Measurements from ENCODE around the gene SPTBN4.
A peak's percentile ranks its signal among the peaks of the same experiment; 100 is the strongest.

SPTBN4 gene

GRCh38 chr19:40614622-40615411 lies 148.0 kb downstream of the SPTBN4 start:
- peaks cover 4 to 97% of the 10 kb centered on the region in 2 donors for H3K36me3 ChIP-seq (replicated peaks in 1 of 2; ENCODE audit: control insufficient read depth in 2 of 2, insufficient read depth in 2 of 2, low read length in 2 of 2)
- H3K23ac ChIP-seq (ENCODE audit: low read depth, low read length, poor library complexity), result no peak overlapping the region
- H3K79me1 ChIP-seq (ENCODE audit: low read depth, low read length), result peaks cover 4% of the 10 kb centered on the region
- WGBS, 2 donors (ENCODE audit: extremely low coverage in 2 of 2, insufficient read length in 2 of 2, insufficient replicate concordance in 1 of 2), result no CpG with 5 or more reads among the region's 27 CpGs
- peaks cover 0 to 12% of the 10 kb centered on the region in 2 donors for H3K4me1 ChIP-seq (ENCODE audit: control insufficient read depth in 2 of 2, insufficient read depth in 1 of 2, low read depth in 1 of 2, low read length in 2 of 2)
- H2BK15ac ChIP-seq (ENCODE audit: low read length), result no peak overlapping the region
- H2AFZ ChIP-seq (ENCODE audit: low read length), result no peak overlapping the region
- H2AK5ac ChIP-seq (ENCODE audit: low read depth, low read length), result peak overlapping the region; percentile 100
- peak overlapping the region; percentile 29 for H2BK120ac ChIP-seq (ENCODE audit: low read depth, low read length)
- no peak overlapping the region for H2BK12ac ChIP-seq (ENCODE audit: low read length)
- peaks cover 0 to 37% (median 0%) of the 10 kb centered on the region in 3 experiments for H3K27me3 ChIP-seq (ENCODE audit: control insufficient read depth in 3 of 3, insufficient read depth in 3 of 3, low read depth in 1 of 3, low read length in 3 of 3)
- H3K14ac ChIP-seq (ENCODE audit: low read length), result peak overlapping the region; percentile 99
- H3K4me2 ChIP-seq (ENCODE audit: insufficient read depth, low read length, poor library complexity, severe bottlenecking), result peak overlapping the region; percentile 92
- H3K4me3 ChIP-seq (ENCODE audit: low read length in 2 of 2), result peak overlapping the region in 1 of 2 donors; percentile 88
- H3K9ac ChIP-seq (ENCODE audit: low read depth, low read length, poor library complexity), result peak overlapping the region; percentile 92
- H4K8ac ChIP-seq (ENCODE audit: low read depth, low read length), result no peak overlapping the region
- no peak overlapping the region for H3K4ac ChIP-seq (ENCODE audit: low read length)
- peak overlapping the region; percentile 87 for H3K27ac ChIP-seq (replicated peaks; ENCODE audit: low read length)
- H2BK5ac ChIP-seq (ENCODE audit: low read length), result peak overlapping the region; percentile 35
- no peak overlapping the region for H4K91ac ChIP-seq (ENCODE audit: low read depth, low read length, poor library complexity)
- peak overlapping the region; percentile 96 for H3K18ac ChIP-seq (ENCODE audit: low read length)
- H3K9me3 ChIP-seq (replicated peaks in 1 of 2; ENCODE audit: control insufficient read depth in 2 of 2, insufficient read depth in 1 of 2, low read depth in 1 of 2, low read length in 2 of 2), result no peaks in the 10 kb centered on the region
- peak; percentile 86 for DNase-seq (ENCODE audit: low spot score)

- Histone ChIP-seq H3K27ac (replicated peaks; ENCODE audit: low read length) (no peak overlapping the region), H3K23ac (ENCODE audit: low read depth, low read length, poor library complexity) (no peak overlapping the region), H3K9ac (ENCODE audit: low read depth, low read length, poor library complexity) (no peak overlapping the region), H2BK12ac (ENCODE audit: low read length) (no peak overlapping the region), H3K14ac (ENCODE audit: low read length) (no peak overlapping the region), H2BK15ac (ENCODE audit: low read length) (no peak overlapping the region), H4K8ac (ENCODE audit: low read depth, low read length) (no peak overlapping the region), H3K4me2 (ENCODE audit: insufficient read depth, low read length, poor library complexity, severe bottlenecking) (no peak overlapping the region), H3K4ac (ENCODE audit: low read length) (no peak overlapping the region), H3K4me1 (ENCODE audit: control insufficient read depth in 2 of 2, insufficient read depth in 1 of 2, low read depth in 1 of 2, low read length in 2 of 2) (peaks cover 0 to 3% of the 10 kb centered on the region in 2 donors), H3K36me3 (replicated peaks in 1 of 2; ENCODE audit: control insufficient read depth in 2 of 2, insufficient read depth in 2 of 2, low read length in 2 of 2) (peaks cover 5 to 97% of the 10 kb centered on the region in 2 donors), H4K91ac (ENCODE audit: low read depth, low read length, poor library complexity) (no peak overlapping the region), H3K9me3 (replicated peaks in 1 of 2; ENCODE audit: control insufficient read depth in 2 of 2, insufficient read depth in 1 of 2, low read depth in 1 of 2, low read length in 2 of 2) (no peaks in the 10 kb centered on the region), H3K4me3 (ENCODE audit: low read length in 2 of 2) (no peak overlapping the region), H2AK5ac (ENCODE audit: low read depth, low read length) (no peak overlapping the region), H3K79me1 (ENCODE audit: low read depth, low read length) (peaks cover 4% of the 10 kb centered on the region), H2BK120ac (ENCODE audit: low read depth, low read length) (no peak overlapping the region), H2AFZ (ENCODE audit: low read length) (no peak overlapping the region), H3K27me3 (ENCODE audit: control insufficient read depth in 3 of 3, insufficient read depth in 3 of 3, low read depth in 1 of 3, low read length in 3 of 3) (peaks cover 0 to 25% (median 0%) of the 10 kb centered on the region in 3 experiments), H3K18ac (ENCODE audit: low read length) (no peak overlapping the region), H2BK5ac (ENCODE audit: low read length) (no peak overlapping the region)
- DNase-seq (ENCODE audit: low spot score), result no peak
- no CpG with 5 or more reads among the region's 5 CpGs for WGBS, 2 donors (ENCODE audit: extremely low coverage in 2 of 2, insufficient read length in 2 of 2, insufficient replicate concordance in 1 of 2)
Measured at GRCh38 chr19:40616178-40616577, 149.4 kb downstream of the SPTBN4 start.

- WGBS, 2 donors (ENCODE audit: extremely low coverage in 2 of 2, insufficient read length in 2 of 2, insufficient replicate concordance in 1 of 2), result no CpG with 5 or more reads among the region's 17 CpGs
- Histone ChIP-seq H3K14ac (ENCODE audit: low read length) (no peak overlapping the region), H2BK5ac (ENCODE audit: low read length) (no peak overlapping the region), H3K9ac (ENCODE audit: low read depth, low read length, poor library complexity) (no peak overlapping the region), H3K18ac (ENCODE audit: low read length) (peak overlapping the region; percentile 51), H3K27ac (replicated peaks; ENCODE audit: low read length) (no peak overlapping the region), H2AFZ (ENCODE audit: low read length) (no peak overlapping the region), H2AK5ac (ENCODE audit: low read depth, low read length) (no peak overlapping the region), H3K23ac (ENCODE audit: low read depth, low read length, poor library complexity) (peak overlapping the region; percentile 44), H3K4ac (ENCODE audit: low read length) (no peak overlapping the region), H3K4me3 (ENCODE audit: low read length in 2 of 2) (no peak overlapping the region), H2BK12ac (ENCODE audit: low read length) (no peak overlapping the region), H2BK120ac (ENCODE audit: low read depth, low read length) (no peak overlapping the region), H3K4me2 (ENCODE audit: insufficient read depth, low read length, poor library complexity, severe bottlenecking) (no peak overlapping the region), H3K36me3 (replicated peaks in 1 of 2; ENCODE audit: control insufficient read depth in 2 of 2, insufficient read depth in 2 of 2, low read length in 2 of 2) (peaks cover 9 to 97% of the 10 kb centered on the region in 2 donors), H3K79me1 (ENCODE audit: low read depth, low read length) (peaks cover 4% of the 10 kb centered on the region), H2BK15ac (ENCODE audit: low read length) (no peak overlapping the region), H4K8ac (ENCODE audit: low read depth, low read length) (no peak overlapping the region), H3K27me3 (ENCODE audit: control insufficient read depth in 3 of 3, insufficient read depth in 3 of 3, low read depth in 1 of 3, low read length in 3 of 3) (peaks cover 0 to 18% (median 0%) of the 10 kb centered on the region in 3 experiments), H3K9me3 (replicated peaks in 1 of 2; ENCODE audit: control insufficient read depth in 2 of 2, insufficient read depth in 1 of 2, low read depth in 1 of 2, low read length in 2 of 2) (no peaks in the 10 kb centered on the region), H3K4me1 (ENCODE audit: control insufficient read depth in 2 of 2, insufficient read depth in 1 of 2, low read depth in 1 of 2, low read length in 2 of 2) (peaks cover 0 to 3% of the 10 kb centered on the region in 2 donors), H4K91ac (ENCODE audit: low read depth, low read length, poor library complexity) (no peak overlapping the region)
- DNase-seq (ENCODE audit: low spot score), result no peak
Measured at GRCh38 chr19:40616941-40617340, 150.1 kb downstream of the SPTBN4 start.

GRCh38 chr19:40617961-40618360 lies 151.2 kb downstream of the SPTBN4 start:
- H3K14ac ChIP-seq (ENCODE audit: low read length), result no peak overlapping the region
- no peak overlapping the region for H3K4ac ChIP-seq (ENCODE audit: low read length)
- no peak overlapping the region for H3K4me2 ChIP-seq (ENCODE audit: insufficient read depth, low read length, poor library complexity, severe bottlenecking)
- no peak overlapping the region for H3K9ac ChIP-seq (ENCODE audit: low read depth, low read length, poor library complexity)
- peaks cover 14 to 97% of the 10 kb centered on the region in 2 donors for H3K36me3 ChIP-seq (replicated peaks in 1 of 2; ENCODE audit: control insufficient read depth in 2 of 2, insufficient read depth in 2 of 2, low read length in 2 of 2)
- WGBS, 2 donors (ENCODE audit: extremely low coverage in 2 of 2, insufficient read length in 2 of 2, insufficient replicate concordance in 1 of 2), result no CpG with 5 or more reads among the region's 4 CpGs
- no peak overlapping the region for H3K27ac ChIP-seq (replicated peaks; ENCODE audit: low read length)
- H3K9me3 ChIP-seq (replicated peaks in 1 of 2; ENCODE audit: control insufficient read depth in 2 of 2, insufficient read depth in 1 of 2, low read depth in 1 of 2, low read length in 2 of 2), result no peaks in the 10 kb centered on the region
- H3K23ac ChIP-seq (ENCODE audit: low read depth, low read length, poor library complexity), result no peak overlapping the region
- H2AK5ac ChIP-seq (ENCODE audit: low read depth, low read length), result no peak overlapping the region
- H3K4me3 ChIP-seq (ENCODE audit: low read length in 2 of 2), result no peak overlapping the region
- no peak overlapping the region for H2AFZ ChIP-seq (ENCODE audit: low read length)
- no peak overlapping the region for H4K91ac ChIP-seq (ENCODE audit: low read depth, low read length, poor library complexity)
- H3K4me1 ChIP-seq (ENCODE audit: control insufficient read depth in 2 of 2, insufficient read depth in 1 of 2, low read depth in 1 of 2, low read length in 2 of 2), result peaks cover 0 to 3% of the 10 kb centered on the region in 2 donors
- H2BK15ac ChIP-seq (ENCODE audit: low read length), result no peak overlapping the region
- peaks cover 6% of the 10 kb centered on the region for H3K79me1 ChIP-seq (ENCODE audit: low read depth, low read length)
- DNase-seq (ENCODE audit: low spot score), result no peak
- no peak overlapping the region for H3K18ac ChIP-seq (ENCODE audit: low read length)
- no peak overlapping the region for H2BK120ac ChIP-seq (ENCODE audit: low read depth, low read length)
- H4K8ac ChIP-seq (ENCODE audit: low read depth, low read length), result no peak overlapping the region
- H2BK5ac ChIP-seq (ENCODE audit: low read length), result no peak overlapping the region
- peaks cover 0 to 8% (median 0%) of the 10 kb centered on the region in 3 experiments for H3K27me3 ChIP-seq (ENCODE audit: control insufficient read depth in 3 of 3, insufficient read depth in 3 of 3, low read depth in 1 of 3, low read length in 3 of 3)
- no peak overlapping the region for H2BK12ac ChIP-seq (ENCODE audit: low read length)

Measured in neuronal stem cell (in vitro differentiated cells).